ENCODE measurements around the gene ATP11A. TPM values are rescaled to one million over a fixed set of nuclear protein-coding genes. Genes with fewer than 3 reads are reported as not detected.

Gene ATP11A
- total and polyA plus RNA-seq, 9 of the 15 experiments (the other 6 are each of a cell fraction or from before 2014, with no cell fraction given), result 0.38 to 34.2 (median 4.2) TPM

GRCh38 chr13:112887151-112887550 lies 197.3 kb downstream of the ATP11A start:
- CTCF ChIA-PET (ENCODE audit: low intra/inter-chr PET ratio), result no interaction called here

More at GRCh38 chr13:112887151-112887550, 197.3 kb downstream of the ATP11A start:
- TF ChIP-seq E2F4 (CRISPR knock-in tag; IDR thresholded peaks at IDR 0.05; ENCODE audit: low read depth), result no peak
- no peak for TF ChIP-seq ZNF57 (CRISPR knock-in tag; IDR thresholded peaks at IDR 0.05)
- TF ChIP-seq GABPA (tag; conservative IDR thresholded peaks at IDR 0.05; ENCODE audit: low read depth), result no peak
- TF ChIP-seq SRSF9 (IDR thresholded peaks at IDR 0.05; ENCODE audit: borderline replicate concordance, low read depth, low read length), result no peak
- no peak for TF ChIP-seq FOSL1 (tag; conservative IDR thresholded peaks at IDR 0.05)
- TF ChIP-seq ZFP36 (IDR thresholded peaks at IDR 0.05; ENCODE audit: low read depth, low read length, partially characterized antibody), result no peak
- TF ChIP-seq NFXL1 (CRISPR knock-in tag; IDR thresholded peaks at IDR 0.05), result no peak
- TF ChIP-seq WHSC1 (IDR thresholded peaks at IDR 0.05; ENCODE audit: low read length), result no peak
- no peak for TF ChIP-seq MIER1 (IDR thresholded peaks at IDR 0.05; ENCODE audit: low read depth)
- TF ChIP-seq ZFPM2 (CRISPR knock-in tag; IDR thresholded peaks at IDR 0.05), result no peak
- no peak for TF ChIP-seq PYGO2 (tag; IDR thresholded peaks at IDR 0.05)
- no peak for TF ChIP-seq RAD51 (IDR thresholded peaks at IDR 0.05; ENCODE audit: borderline replicate concordance, low read depth)
- TF ChIP-seq PATZ1 (CRISPR knock-in tag; IDR thresholded peaks at IDR 0.05; ENCODE audit: borderline replicate concordance), result no peak
- no peak for TF ChIP-seq PTTG1 (tag; IDR thresholded peaks at IDR 0.05; ENCODE audit: low read depth)
- no peak for TF ChIP-seq BRF1 (IDR thresholded peaks at IDR 0.05; ENCODE audit: borderline replicate concordance, extremely low read depth, insufficient read length)
- TF ChIP-seq NCOA6 (IDR thresholded peaks at IDR 0.05), result no peak
- TF ChIP-seq ETV1 (tag; conservative IDR thresholded peaks at IDR 0.05; ENCODE audit: low read depth), result no peak
- peaks cover 10% of the 10 kb centered on the region; the same call in 1 of the 2 replicates for H4K20me1 ChIP-seq (replicated peaks; ENCODE audit: control insufficient read depth, insufficient read depth, low read length)
- FAIRE-seq, result no peak
- H2AFZ ChIP-seq (ENCODE audit: low read depth, low read length), result no peak overlapping the region
- H3K4me1 ChIP-seq (replicated peaks in 1 of 2; ENCODE audit: control insufficient read depth in 2 of 2, insufficient read depth in 2 of 2, low read length in 2 of 2), result peaks cover 0 to 26% of the 10 kb centered on the region in 2 experiments; a peak in 2 of 5 replicates
- no peaks in the 10 kb centered on the region for H3K79me2 ChIP-seq (ENCODE audit: control insufficient read depth, insufficient read depth, low read length)
- H3K27ac ChIP-seq (ENCODE audit: extremely low read depth, low read depth, low read length), result no peak overlapping the region
- H3K36me3 ChIP-seq (ENCODE audit: control insufficient read depth, insufficient read depth, low read length), result peaks cover 6% of the 10 kb centered on the region; the same call in 2 of the 3 replicates
- 66% methylated on average over 3 of the region's 6 CpGs for WGBS (ENCODE audit: insufficient coverage, low coverage, missing lambda C conversion rate)
- no peak overlapping the region for H3K9ac ChIP-seq (ENCODE audit: insufficient read depth in 1 of 2, low read depth in 2 of 2, low read length in 2 of 2)
- POLR2A ChIA-PET, result interaction anchor here (1.1 to 1.6 kb wide), 2 partner anchors 12 to 300 kb away, joined by 3 to 4 read pairs; partner anchors contain the start of gene TUBGCP3
- no peak for ATAC-seq
- no peak overlapping the region for H3K4me3 ChIP-seq
- no peaks in the 10 kb centered on the region for H3K9me3 ChIP-seq (replicated peaks; ENCODE audit: control insufficient read depth, insufficient read depth, low read depth, low read length)
- intact Hi-C loops (cut with micrococcal nuclease), result no loop called here
- no peak for DNase-seq (ENCODE audit: extremely low read depth in 1 of 4, low spot score in 3 of 4)
- peaks cover 26 to 43% of the 10 kb centered on the region in 2 experiments for H3K27me3 ChIP-seq (ENCODE audit: control insufficient read depth in 2 of 2, insufficient read depth in 2 of 2, low read length in 2 of 2)
- in situ Hi-C loops (cut with MboI), result no loop called here
- H3K9me1 ChIP-seq (ENCODE audit: control insufficient read depth, insufficient read depth, low read length), result no peaks in the 10 kb centered on the region
- no TSS peak for BruUV-seq (replicated peaks)
- H3K4me2 ChIP-seq (ENCODE audit: insufficient read depth, low read length), result no peak overlapping the region
